ENCODE measurements around the gene NTSR1.

DNA sequence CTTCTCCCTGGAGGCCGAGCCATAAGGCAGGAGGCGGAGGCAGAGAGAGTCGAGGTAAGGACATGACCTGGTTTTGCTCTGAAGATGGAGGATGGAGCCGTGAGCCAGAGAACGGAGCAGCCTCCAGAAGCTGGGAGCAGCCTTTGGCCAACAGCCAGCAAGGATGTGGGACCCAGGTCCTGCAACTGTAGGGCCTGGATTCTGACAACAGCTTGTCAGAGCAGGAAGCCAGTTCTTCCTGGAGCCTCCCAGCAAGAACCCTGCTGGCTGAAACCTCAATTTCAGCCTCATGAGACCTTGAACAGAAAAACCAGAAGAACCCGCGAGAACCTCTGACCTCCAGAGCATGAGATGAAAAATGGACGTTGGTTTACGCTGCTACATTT is 74.2 kb downstream of the NTSR1 start:
- TF ChIP-seq, protein P1, sequence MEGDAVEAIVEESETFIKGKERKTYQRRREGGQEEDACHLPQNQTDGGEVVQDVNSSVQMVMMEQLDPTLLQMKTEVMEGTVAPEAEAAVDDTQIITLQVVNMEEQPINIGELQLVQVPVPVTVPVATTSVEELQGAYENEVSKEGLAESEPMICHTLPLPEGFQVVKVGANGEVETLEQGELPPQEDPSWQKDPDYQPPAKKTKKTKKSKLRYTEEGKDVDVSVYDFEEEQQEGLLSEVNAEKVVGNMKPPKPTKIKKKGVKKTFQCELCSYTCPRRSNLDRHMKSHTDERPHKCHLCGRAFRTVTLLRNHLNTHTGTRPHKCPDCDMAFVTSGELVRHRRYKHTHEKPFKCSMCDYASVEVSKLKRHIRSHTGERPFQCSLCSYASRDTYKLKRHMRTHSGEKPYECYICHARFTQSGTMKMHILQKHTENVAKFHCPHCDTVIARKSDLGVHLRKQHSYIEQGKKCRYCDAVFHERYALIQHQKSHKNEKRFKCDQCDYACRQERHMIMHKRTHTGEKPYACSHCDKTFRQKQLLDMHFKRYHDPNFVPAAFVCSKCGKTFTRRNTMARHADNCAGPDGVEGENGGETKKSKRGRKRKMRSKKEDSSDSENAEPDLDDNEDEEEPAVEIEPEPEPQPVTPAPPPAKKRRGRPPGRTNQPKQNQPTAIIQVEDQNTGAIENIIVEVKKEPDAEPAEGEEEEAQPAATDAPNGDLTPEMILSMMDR (conservative IDR thresholded peaks at IDR 0.05; ENCODE audit: low read depth, low read length), result no peak
- no peak for TF ChIP-seq EZH2 (IDR thresholded peaks at IDR 0.05; ENCODE audit: borderline replicate concordance, low read depth, low read length, poor library complexity, severe bottlenecking)
